ENCODE measurements around the gene ARL8B.

DNA sequence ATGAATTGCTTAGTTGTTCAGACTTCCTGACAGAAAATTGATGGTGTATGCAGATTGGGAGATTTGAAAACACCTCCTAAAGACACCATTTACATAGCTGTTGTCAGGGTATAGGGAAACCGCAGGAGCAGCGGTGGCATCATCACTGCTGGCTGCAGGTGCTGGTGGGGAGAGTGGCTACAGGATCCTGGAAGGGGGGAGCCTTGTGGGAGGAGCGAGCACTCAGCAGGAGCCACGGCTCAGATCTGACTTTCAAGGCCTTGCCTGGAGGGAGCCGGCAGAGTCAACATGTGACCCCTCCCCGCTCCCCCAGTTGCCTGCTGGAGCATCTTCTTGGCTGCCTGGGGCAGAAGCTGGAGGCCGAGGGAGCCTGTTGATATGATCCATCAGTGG is 91.5 kb downstream of the ARL8B start:
- TF ChIP-seq, protein P1, sequence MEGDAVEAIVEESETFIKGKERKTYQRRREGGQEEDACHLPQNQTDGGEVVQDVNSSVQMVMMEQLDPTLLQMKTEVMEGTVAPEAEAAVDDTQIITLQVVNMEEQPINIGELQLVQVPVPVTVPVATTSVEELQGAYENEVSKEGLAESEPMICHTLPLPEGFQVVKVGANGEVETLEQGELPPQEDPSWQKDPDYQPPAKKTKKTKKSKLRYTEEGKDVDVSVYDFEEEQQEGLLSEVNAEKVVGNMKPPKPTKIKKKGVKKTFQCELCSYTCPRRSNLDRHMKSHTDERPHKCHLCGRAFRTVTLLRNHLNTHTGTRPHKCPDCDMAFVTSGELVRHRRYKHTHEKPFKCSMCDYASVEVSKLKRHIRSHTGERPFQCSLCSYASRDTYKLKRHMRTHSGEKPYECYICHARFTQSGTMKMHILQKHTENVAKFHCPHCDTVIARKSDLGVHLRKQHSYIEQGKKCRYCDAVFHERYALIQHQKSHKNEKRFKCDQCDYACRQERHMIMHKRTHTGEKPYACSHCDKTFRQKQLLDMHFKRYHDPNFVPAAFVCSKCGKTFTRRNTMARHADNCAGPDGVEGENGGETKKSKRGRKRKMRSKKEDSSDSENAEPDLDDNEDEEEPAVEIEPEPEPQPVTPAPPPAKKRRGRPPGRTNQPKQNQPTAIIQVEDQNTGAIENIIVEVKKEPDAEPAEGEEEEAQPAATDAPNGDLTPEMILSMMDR (IDR thresholded peaks at IDR 0.05; ENCODE audit: low read depth, low read length, missing input control), result no peak
- TF ChIP-seq, protein P2, sequence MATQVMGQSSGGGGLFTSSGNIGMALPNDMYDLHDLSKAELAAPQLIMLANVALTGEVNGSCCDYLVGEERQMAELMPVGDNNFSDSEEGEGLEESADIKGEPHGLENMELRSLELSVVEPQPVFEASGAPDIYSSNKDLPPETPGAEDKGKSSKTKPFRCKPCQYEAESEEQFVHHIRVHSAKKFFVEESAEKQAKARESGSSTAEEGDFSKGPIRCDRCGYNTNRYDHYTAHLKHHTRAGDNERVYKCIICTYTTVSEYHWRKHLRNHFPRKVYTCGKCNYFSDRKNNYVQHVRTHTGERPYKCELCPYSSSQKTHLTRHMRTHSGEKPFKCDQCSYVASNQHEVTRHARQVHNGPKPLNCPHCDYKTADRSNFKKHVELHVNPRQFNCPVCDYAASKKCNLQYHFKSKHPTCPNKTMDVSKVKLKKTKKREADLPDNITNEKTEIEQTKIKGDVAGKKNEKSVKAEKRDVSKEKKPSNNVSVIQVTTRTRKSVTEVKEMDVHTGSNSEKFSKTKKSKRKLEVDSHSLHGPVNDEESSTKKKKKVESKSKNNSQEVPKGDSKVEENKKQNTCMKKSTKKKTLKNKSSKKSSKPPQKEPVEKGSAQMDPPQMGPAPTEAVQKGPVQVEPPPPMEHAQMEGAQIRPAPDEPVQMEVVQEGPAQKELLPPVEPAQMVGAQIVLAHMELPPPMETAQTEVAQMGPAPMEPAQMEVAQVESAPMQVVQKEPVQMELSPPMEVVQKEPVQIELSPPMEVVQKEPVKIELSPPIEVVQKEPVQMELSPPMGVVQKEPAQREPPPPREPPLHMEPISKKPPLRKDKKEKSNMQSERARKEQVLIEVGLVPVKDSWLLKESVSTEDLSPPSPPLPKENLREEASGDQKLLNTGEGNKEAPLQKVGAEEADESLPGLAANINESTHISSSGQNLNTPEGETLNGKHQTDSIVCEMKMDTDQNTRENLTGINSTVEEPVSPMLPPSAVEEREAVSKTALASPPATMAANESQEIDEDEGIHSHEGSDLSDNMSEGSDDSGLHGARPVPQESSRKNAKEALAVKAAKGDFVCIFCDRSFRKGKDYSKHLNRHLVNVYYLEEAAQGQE (IDR thresholded peaks at IDR 0.05), result no peak
- TF ChIP-seq GABPA (IDR thresholded peaks at IDR 0.05 in 1 of 2, conservative IDR thresholded peaks at IDR 0.05 in 1 of 2) (no peak), TAF1 (conservative IDR thresholded peaks at IDR 0.05) (no peak)

All from liver (tissue), 3 donors.